ENCODE results near the gene MMD.

DNA sequence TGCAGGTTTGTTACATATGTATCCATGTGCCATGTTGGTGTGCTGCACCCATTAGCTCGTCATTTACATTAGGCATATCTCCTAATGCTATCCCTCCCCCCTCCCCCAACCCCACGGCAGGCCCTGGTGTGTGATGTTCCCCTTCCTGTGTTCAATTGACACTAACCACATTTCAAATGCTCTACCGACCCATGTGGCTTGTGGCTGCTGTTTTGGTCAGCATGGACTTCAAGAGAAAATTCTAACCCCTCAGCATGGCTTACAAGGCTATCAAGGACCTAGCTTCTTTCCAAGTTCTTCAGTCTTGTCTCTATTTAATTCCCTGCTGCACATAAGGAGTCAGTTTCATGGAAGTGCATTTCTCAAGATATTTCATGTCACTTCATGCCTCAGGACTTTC lies 52.9 kb downstream of the MMD start:
- TF ChIP-seq SUZ12 (IDR thresholded peaks at IDR 0.05) (no peak), ARNT (IDR thresholded peaks at IDR 0.05) (no peak), ZNF384 (IDR thresholded peaks at IDR 0.05) (no peak), FOXM1 (IDR thresholded peaks at IDR 0.05; ENCODE audit: borderline replicate concordance) (no peak), BHLHE40 (IDR thresholded peaks at IDR 0.05; ENCODE audit: borderline replicate concordance) (no peak)
